Stimulated activated CD4-positive, alpha-beta T cell treated with anti-CD3 and anti-CD28 coated beads, Interleukin-12 subunit alpha, Interleukin-12 subunit beta, amount 100 ng/mL, for 48 hours (primary cell): ENCODE data around the gene CCDC60.

Experiments used
- DNase-seq, 3 donors: peaks; one replicate each; pipeline ENCODE4 v3.0.0-alpha.2; 2020; ENCODE audit warnings: low read depth in 2 of 3, low spot score in 1 of 3

Gene CCDC60

DNA sequence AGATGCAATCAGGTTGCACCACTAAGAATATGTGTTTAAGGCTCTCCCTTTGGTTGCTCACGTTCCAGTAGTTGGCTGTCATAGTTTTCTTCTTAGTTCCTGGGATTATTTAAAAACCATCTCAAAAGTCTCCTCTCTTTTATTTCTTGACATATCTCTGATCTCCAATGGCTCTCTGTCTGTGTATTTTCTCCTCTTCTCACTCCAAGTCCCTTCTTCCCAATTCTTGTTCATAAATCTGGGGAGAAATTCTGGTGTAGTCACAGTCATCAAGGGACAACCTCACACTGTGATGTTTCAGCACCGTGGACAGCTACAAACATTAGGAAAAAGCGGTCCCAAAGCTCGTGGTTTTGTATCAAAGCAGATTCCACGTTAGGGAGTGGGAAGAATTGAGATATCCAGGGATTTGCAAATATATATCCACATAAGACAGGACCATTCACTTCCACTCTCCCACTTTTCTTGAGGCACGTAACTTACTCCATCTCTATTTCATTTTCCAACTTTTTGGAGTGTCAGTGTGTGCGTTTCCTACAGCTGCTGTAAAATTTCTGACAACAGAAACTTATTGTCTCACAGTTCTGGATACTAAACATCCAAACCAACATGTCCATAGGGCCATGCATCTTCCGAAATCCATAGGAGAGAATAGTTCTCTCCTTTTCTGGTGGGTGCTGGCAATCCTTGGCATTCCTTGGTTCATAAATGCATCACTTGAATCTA, 178.4 kb downstream of the CCDC60 start:
- no peak for DNase-seq

DNA sequence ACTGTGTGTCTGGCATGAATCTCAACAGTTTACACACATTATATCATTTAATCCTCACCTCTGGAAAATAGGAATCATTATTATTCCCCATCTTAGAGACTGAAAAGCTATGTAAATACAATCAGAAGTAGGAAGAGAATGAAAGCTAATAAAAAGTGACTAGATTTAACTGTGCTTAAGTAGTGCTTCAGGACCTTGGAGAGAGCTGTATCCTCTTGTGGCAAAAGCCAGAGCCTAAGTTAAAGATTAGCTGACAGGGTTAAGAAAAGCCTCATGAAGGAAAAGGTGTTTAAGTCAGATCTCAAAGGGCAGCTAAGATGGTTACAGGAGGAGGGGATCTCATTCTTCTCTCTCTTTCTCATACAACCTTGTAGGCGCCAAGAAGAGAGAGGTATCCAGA, 193.7 kb downstream of the CCDC60 start:
- no peak for DNase-seq

DNA sequence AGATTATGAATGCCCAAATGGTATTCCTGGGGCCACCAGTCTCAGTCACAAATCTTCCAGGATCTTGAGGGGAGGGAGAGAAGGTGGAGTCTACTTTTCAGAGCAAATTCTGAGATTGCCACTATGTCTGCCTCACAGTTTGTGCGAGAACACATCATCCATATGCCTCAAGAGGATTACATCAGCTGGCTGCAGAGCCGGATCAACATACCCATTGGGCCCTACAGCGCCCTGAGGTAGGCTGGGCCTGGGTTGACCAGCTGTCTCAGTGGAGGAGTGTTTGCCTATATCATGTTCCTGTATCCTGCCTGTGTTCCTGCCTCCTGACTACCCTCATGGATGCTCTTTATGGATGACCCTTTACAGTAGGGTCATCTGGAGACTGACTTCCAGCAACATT, 205.9 kb downstream of the CCDC60 start:
- DNase-seq: no peak

DNA sequence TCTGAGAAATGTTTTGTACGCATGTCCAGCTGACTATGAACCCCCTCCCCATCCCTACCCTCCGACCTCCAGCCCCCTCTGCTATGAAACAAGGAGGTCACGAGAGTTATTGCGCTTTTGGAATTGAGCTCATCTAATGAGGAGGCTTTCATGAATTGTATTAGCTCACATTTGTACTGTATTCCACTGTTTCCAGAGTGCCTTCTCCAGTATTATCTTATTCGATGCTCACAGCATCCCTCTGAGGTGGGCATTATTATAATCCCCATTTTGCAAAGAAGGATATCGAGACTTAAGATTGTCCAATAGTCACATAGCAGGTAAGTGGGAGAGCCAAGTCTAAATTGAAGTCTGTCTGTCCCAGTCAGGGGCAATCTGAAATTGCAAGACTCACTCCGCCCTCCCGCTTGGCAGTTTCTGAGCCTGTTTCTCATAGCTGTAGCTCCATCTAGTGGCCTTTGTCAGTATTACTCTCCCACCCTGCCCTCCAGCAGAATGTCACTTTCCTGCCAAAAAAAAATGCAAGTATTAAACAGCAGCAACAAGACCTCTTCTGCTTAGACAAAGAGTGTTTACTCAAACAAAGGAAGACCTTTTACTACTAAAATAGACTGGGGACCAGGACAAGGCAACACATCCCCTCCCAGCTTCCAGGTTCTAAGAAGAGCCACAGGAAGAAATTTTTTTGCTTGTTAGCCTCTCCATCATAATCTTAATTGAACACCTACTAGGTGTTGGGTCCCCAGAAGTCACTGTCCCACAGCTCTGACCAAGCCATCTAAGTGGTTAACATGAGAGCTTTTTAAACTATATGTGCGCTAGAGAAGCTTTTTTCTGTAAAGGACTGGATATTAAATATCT, 210.5 kb downstream of the CCDC60 start:
- peak; percentile 28 to 68 (median 33) for DNase-seq

DNA sequence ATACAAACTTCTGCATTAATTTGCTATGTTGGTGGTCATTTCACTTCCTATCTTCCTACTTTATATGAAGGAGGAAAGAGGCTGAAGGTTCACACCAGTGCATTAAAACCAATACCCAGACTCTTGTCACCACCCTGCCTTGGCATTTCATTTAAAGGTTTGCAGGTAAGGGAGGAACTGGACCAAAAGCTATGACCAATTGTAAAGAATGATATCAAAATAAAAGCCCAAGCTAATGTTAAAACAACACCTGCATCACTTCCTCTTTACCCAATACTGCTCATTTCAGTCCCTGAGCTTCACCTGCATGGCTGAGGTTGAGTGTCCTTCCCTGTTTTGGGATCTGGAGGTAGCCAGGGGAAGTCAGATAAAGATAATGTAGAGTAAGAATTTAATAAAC, 211.8 kb downstream of the CCDC60 start:
- DNase-seq: no peak

DNA sequence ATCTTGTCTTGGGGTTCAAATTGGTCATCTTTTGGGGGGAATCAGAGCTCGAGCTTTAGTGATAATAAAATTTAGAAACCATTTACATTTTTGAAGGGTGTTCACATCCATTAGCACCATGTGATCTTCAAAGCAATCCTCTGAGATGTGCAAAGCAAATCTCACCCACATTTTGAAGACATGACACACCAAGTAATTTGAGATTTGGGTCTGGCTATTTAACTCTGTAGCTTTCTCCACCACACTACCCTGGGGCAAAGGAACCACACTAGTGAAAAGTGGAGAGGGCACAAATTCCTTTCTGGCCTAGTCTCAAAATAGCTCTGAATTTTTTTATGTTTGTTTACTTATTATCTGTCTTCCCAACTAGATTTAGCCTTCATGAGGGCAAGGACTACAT, 212.5 kb downstream of the CCDC60 start:
- no peak for DNase-seq

DNA sequence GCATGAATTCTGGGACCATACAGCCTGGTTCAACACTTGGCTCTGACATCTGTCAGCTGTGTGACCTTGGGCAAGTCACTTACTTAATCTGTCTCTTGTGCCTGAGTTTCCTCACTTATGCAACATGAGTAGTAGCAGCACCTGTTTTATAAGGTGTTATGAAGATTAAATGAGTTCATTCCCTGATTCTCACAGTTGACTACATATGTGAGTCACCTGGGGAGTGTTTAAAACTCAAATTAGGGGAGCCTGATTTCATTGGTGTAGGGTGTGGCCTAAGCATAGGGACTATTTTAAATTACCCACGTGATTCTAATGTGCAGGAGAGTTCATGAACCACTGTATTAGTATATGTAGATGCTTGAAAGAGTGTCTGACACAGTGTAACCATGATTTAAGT, 222.3 kb downstream of the CCDC60 start:
- DNase-seq: no peak

DNA sequence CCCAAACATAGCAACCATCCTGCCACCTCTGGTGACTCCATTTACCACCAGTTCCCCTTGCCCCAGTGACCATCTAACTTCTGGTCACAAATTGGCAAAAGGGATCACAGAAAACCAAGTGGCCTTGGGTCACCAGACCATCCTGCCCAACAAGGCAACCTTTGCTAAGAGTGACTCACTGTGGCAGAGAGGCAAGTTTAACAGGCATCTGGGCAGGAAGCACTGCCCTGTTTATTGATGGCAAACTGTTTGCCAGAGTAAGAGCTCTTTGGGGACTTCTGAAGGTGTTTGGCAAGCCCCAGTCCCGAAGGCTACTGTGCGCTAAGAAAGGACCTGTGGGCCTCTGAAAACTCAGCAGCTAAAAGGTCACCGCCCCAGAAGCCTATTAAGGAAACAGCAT, 230.9 kb downstream of the CCDC60 start:
- DNase-seq: no peak

DNA sequence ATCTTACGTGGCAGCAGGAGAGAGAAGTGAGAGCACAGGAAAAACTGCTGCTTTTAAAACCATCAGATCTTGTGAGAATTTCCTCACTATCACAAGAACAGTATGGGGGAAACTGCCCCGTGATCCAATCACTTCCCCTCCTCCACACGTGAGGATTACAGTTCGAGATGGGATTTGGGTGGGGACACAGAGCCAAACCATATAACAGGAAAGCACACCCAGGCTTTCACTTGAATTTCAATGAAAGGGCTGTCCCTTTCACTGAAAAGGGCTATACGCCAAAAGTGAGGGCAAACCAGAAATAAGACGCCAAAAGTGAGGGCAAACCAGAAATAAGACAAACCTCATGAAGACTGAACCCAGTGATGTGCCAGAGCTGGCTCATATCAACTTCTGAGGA, 236.2 kb downstream of the CCDC60 start:
- DNase-seq: no peak

DNA sequence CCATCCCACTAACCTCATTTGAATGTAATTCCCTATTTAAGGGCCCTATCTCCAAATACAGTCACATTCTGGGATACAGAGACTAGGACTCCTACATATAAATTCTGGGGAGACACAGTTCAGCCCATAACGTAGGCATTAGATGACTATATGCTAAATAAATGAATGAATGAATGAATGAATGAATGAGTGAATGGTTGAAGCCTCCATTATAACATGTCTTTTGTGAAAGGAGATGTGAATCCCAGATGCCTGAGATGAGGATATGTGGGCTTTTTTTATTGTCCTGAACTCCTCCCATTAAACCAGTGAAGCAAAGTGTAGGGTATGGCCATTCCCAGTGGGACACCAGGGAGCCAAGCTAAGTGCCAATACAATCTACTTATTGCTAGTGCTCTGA, 238.6 kb downstream of the CCDC60 start:
- DNase-seq: no peak

DNA sequence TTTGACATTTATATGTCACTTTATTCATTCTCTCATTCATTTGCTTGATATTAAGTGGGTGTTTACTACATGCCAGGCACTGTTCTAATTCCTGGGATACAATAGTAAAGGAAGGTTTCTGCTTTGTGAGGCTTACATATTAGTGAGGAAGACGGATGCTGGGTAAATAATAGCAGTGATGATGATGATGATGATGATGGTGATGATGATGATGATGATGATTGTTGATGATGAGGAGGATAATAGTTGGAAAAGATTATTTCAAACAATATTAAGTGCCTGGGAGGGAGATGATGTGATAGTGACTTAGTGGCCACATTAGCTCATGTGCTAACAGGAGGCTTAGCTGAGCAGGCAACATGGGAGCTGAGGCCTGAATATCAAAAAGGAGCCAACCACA, 239.7 kb downstream of the CCDC60 start:
- DNase-seq: no peak

DNA sequence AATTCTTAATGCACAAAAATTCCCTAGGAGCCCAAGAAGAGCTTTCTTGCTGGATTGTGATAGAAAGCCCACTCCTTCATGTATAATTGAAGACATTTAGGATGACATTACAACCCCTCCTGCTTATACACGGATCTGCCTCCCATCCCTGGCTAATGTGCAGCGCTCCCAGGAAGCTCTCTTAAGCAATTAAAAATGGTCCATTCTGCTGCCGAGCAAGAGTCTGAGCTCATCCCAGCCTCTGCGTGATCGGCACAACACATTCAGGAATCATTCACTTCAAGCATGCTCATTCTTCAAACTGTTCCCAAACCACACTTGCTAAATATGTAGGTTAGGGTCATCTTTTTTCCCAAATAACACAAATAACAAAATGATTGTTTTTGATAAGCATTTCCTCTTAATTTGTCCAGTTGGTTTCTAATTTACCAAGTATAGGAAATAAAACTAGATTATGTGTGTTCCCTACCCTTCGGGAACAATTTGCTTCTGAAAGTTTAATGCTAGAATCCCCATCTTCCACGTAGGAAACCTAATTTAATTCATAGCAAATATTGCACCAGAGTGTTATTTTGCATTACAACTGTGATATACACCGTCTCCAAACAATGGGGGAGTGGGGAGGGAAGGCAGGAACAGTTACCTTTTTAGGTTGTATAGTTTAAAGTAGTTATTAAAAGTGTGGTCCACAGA, 241.7 kb downstream of the CCDC60 start:
- DNase-seq: no peak

DNA sequence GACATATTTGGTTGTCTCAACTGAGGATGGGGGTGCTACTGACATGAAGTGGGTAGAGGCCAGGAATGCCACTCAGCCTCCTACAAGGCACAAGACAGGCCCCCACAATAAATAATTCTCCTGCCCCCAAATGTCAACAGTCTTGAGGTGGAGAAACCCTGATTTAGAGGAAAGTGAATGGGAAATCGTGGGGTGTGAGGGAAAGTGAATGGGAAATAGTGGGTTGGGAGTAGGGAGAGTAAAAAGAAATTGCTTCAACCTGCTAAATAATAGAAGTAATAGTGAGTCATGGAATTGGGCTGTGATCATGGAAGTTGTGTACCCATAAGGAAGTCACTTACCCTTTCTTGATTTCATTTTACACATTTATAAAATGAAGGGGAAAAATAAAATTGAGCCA, 242.4 kb downstream of the CCDC60 start:
- DNase-seq: no peak

DNA sequence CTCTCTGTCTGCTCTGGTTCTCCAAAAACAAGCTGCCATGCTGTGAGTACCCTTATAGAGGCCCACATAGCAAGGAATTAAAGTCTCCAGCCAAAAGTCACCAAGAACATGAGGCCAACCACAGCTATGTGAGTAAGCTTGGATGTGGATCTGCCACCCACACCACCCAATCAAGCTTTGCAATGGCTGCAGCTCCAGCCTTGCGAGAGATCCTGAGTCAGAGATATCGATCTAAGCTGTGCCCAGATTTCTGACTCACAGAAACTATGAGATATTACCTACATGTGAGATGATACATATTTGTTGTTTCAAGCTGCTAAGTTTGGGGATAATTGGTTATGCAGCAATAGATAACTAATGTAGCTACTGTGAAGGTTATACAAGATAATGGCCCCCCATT, 243.6 kb downstream of the CCDC60 start:
- peak in 2 of 3 donors; percentile 8 to 28 for DNase-seq

DNA sequence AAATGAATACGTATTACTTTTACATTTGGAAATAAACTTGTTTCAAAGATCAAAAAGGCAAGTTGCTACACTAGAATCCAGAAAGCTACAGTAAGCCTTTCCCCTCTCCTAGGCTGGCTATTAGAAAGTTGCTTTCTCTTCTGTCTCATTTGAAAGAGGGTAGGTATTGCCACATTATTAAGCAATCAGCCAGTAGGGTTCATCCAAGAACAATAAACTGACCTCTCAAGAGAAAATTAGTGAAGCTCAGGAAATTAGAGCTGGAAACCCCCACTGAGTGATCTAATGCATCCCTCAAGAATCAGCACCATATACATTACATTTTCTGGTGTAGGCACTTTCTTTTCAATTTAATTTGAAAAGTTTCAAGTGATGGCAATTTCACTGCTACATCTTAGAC, 254.6 kb downstream of the CCDC60 start:
- no peak for DNase-seq

DNA sequence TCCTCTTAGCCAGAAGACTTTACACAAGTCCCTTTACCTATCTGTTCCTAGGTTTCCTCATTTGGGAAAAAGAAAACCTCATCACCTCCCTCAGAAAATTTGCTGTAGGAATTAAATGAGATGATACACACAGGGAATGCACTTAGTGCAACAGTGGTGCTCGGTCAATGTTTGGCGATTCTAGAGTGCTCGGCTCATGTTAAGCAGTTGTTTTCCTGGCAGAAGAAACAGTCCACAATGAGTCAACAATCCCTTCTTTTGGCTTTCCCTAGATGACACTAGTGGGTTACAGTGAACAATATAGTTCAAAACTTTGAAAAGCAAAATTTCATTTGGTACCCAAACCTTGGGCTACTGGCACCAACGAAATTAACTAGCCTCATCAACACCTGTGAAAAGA, 255.1 kb downstream of the CCDC60 start:
- no peak for DNase-seq
